HAP-1 (cell line): ENCODE measurements around the gene PTPRK.

Source experiments
- DNase-seq, 2 experiments: peaks; one replicate each; pipeline ENCODE4 v3.0.0-alpha.2; 2016 to 2020; ENCODE audit warnings: low spot score in 2 of 2
- H3K27me3 ChIP-seq: fragments of 250-450 bp; sonication (Bioruptor Pico); 2 replicates; pipeline ENCODE4 v1.5.1; 2020; ENCODE audit warnings: low read depth, mild to moderate bottlenecking, moderate library complexity
- H3K36me3 ChIP-seq: fragments of 250-450 bp; sonication (Bioruptor Pico); replicated peaks from 2 replicates; pipeline ENCODE4 v1.5.1; 2020; ENCODE audit warnings: mild to moderate bottlenecking
- H3K4me1 ChIP-seq: fragments of 250-450 bp; sonication (Bioruptor Pico); 2 replicates; pipeline ENCODE4 v1.5.1; 2020; ENCODE audit warnings: mild to moderate bottlenecking
- H3K4me3 ChIP-seq: fragments of 250-450 bp; sonication (Bioruptor Pico); 2 replicates; pipeline ENCODE4 v1.5.1; 2020; ENCODE audit warnings: mild to moderate bottlenecking, moderate library complexity
- H3K9me3 ChIP-seq: fragments of 250-450 bp; sonication (Bioruptor Pico); 2 replicates; pipeline ENCODE4 v1.5.1; 2020; ENCODE audit warnings: mild to moderate bottlenecking, moderate library complexity
- in situ Hi-C: fragments of 300-500 bp; cut with MboI; formaldehyde crosslinking; loops from 3 replicates; pipeline ENCODE4 v1.14.3; 2020; ENCODE audit warnings: low sequenced_read_pairs, inconsistent platforms, mixed read lengths

PTPRK gene

DNA sequence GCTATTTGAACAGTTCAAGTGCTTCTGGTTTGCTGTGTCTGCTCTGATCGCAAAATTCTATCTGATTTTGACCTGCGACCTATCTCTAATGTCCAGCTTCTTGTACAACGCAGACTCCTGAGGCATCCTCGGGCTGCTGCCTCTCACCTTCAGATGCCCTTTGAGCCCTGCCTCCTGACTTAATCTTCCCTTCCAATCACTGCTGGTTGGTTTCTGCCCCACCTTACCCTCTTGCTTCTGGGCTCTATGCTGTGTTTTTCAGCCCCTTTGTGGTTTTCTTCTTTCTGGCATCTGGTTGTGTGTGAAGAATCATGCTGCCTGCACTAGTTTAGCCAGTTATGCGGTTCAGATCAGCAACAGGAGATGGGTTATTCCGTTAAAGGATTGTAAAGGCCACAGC, 488.4 kb downstream of the PTPRK start:
- H3K4me1 ChIP-seq: no peaks in the 10 kb centered on the region; the same call in 1 of the 2 replicates
- H3K4me3 ChIP-seq: no peak overlapping the region
- no peaks in the 10 kb centered on the region for H3K9me3 ChIP-seq
- H3K27me3 ChIP-seq: no peaks in the 10 kb centered on the region
- in situ Hi-C loops: no loop called here
- no peak for DNase-seq
- no peaks in the 10 kb centered on the region for H3K36me3 ChIP-seq

DNA sequence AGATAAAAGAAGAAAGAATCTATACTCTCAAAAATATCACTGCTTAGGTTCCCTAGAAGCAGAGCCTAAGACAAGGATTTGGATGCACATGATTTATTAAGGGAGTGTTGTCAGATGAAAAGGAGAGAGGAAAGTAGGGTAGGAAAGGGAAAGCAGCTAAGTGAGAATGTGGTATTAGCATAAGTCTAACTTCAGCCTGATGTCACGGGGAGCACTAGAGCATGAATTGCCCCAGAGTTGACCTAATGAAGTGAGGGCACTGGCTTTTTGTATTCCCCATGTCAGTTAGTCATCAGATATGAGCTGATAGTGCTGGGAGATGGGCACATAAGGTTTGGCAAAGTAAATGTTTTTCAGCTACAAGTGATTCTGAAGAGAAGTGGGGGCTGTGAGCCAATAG, 490.6 kb downstream of the PTPRK start:
- in situ Hi-C loops: no loop called here
- H3K4me1 ChIP-seq: peaks cover 4% of the 10 kb centered on the region
- H3K4me3 ChIP-seq: no peak overlapping the region
- no peak for DNase-seq
- H3K36me3 ChIP-seq: no peaks in the 10 kb centered on the region
- H3K27me3 ChIP-seq: no peaks in the 10 kb centered on the region
- no peaks in the 10 kb centered on the region for H3K9me3 ChIP-seq

DNA sequence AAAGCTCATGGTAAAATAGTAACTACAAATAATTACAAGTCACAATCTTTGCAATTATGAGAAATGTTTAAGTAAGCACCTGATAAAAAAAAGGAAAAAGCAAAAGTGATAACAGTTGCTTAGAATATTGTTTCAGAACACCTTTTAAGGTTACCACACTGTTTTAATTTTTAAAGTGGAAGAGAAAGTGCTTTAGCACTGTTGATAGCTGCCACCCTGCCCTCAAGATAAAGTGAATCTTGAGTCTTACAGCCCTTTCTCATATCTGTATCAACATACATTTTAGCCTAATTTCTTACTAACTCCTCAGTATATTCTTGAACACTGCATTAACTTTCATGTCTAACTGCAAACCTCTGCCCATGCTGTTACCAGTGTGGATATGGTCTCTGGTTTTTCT, 492.2 kb downstream of the PTPRK start:
- H3K4me1 ChIP-seq: peaks cover 5% of the 10 kb centered on the region
- H3K36me3 ChIP-seq: no peaks in the 10 kb centered on the region
- no peaks in the 10 kb centered on the region for H3K9me3 ChIP-seq
- in situ Hi-C loops: no loop called here
- H3K4me3 ChIP-seq: no peak overlapping the region
- no peaks in the 10 kb centered on the region for H3K27me3 ChIP-seq
- DNase-seq: no peak

DNA sequence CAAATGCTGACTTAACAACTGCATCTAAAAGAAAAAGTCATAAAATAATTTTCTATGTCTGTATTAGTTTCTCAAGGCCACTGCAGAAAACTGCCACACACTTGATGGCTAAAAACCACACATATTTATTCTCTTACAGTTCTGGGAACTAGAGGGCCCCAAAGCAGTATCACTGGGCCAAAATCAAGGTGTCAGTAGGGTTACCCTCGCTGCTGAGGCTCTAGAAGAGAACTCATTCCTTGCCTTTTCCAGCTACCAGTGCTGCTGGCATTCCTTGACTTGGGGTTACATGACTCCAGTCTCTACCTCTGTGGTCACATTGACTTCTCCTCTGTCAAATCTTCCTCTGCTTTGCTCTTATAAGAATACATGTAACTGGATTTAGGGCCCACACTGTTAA, 494.9 kb downstream of the PTPRK start:
- Histone ChIP-seq H3K9me3 (no peaks in the 10 kb centered on the region), H3K4me1 (peaks cover 5% of the 10 kb centered on the region), H3K4me3 (no peak overlapping the region), H3K36me3 (no peaks in the 10 kb centered on the region), H3K27me3 (no peaks in the 10 kb centered on the region)
- in situ Hi-C loops: no loop called here
- DNase-seq: no peak

DNA sequence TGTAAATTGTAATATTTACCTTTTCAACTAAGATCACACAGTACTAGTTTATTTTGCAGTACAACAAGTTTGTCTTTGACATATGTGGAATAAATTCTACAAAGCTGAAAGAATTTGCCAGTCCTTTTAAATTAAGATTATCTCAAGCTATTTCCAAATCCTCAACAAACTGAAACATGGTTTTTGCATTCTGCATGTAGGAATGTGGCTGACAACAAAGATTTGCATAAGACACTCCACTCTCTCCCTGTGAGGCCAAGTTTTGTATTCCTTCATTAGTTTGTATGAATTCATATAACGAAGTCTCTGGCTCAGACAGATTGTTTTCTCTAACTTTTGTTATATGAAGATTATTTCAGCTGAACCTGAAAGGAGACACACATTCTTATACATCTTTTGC, 495.4 kb downstream of the PTPRK start:
- H3K27me3 ChIP-seq: no peaks in the 10 kb centered on the region
- peaks cover 5% of the 10 kb centered on the region for H3K4me1 ChIP-seq
- H3K9me3 ChIP-seq: no peaks in the 10 kb centered on the region
- in situ Hi-C loops: no loop called here
- no peak overlapping the region for H3K4me3 ChIP-seq
- no peaks in the 10 kb centered on the region for H3K36me3 ChIP-seq
- no peak for DNase-seq

DNA sequence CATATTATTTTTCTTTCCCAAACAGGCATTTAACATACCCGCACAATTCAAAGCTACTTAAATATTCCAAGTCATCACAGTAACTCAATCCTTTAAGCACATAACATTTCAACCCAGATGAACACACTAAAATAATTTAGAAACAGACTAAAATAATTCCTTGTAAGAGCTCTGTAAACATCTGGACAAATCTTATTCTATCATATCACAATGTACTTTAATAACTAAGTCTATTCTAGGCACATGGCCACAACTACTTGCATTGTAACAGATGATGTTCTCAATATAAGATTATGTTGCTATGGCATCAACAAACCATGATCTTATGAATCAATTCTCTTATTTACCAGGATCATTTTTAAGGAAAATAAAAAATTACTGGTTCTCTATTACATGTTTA, 496.4 kb downstream of the PTPRK start:
- H3K9me3 ChIP-seq: no peaks in the 10 kb centered on the region
- peaks cover 11% of the 10 kb centered on the region for H3K4me1 ChIP-seq
- DNase-seq: no peak
- H3K36me3 ChIP-seq: no peaks in the 10 kb centered on the region
- no peaks in the 10 kb centered on the region for H3K27me3 ChIP-seq
- in situ Hi-C loops: no loop called here
- no peak overlapping the region for H3K4me3 ChIP-seq

DNA sequence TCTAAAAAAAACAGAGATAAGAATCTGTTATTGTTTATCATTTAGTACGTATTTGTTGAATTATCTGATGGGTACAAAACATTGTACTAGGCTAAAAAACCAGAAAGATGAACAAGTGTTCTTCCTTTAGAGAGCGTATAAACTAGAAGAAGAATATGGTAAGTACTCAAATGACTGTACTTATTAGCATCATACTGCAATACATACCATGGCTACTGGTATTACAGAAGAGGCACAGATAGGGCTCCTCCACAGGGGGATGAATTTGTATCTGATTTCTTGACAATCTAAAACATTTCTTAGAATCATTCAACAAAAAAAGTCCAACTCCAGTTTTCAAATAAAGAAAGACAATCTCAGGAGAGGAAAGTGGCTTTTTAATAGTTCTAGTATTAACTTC, 501.6 kb downstream of the PTPRK start:
- in situ Hi-C loops: no loop called here
- DNase-seq: no peak

DNA sequence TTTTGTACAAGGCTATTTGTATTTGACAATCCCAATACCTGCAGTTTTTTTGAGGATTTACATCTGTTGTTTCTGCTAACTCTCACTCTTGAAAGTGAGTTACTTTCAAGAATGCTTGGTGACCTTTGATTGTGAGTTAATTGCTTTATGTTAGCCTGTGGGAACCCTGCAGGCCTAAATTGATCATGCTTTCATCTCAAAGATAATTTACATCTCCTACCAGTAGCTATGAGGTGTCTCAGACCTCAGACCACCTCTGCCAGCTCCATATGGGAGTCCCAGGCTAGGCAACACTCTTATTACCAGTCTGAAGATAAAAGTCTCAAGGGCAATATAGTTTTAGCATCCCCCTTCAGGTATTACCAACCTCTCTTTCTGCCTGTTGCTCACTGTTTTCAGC, 503.1 kb downstream of the PTPRK start:
- Histone ChIP-seq H3K9me3 (no peaks in the 10 kb centered on the region), H3K4me1 (peaks cover 9% of the 10 kb centered on the region), H3K4me3 (no peak overlapping the region), H3K27me3 (no peaks in the 10 kb centered on the region), H3K36me3 (no peaks in the 10 kb centered on the region)
- in situ Hi-C loops: no loop called here
- DNase-seq: no peak

More for the DNA sequence above, 501.6 kb downstream of the PTPRK start:
- H3K9me3 ChIP-seq: no peaks in the 10 kb centered on the region
- H3K27me3 ChIP-seq: no peaks in the 10 kb centered on the region
- H3K36me3 ChIP-seq: no peaks in the 10 kb centered on the region
- H3K4me1 ChIP-seq: peaks cover 9% of the 10 kb centered on the region
- H3K4me3 ChIP-seq: no peak overlapping the region

DNA sequence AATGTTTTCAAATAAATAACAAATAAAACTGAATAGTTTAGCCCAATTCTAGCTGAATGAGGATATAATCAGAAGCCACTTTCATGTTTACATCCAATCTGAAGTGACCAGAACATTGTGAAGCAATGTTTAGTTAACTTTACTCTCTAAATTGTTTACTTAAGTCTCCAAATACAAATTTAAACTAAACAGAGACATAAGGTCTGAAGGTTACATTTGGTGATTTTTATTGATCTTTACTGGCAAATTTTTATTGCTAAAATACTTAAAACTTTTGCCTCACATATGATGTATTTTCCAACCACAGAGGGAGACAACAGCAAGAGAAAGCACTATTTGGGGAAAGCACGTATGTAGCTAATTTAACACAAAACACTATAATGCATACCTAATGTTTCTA, 512.7 kb downstream of the PTPRK start:
- Histone ChIP-seq H3K4me1 (no peaks in the 10 kb centered on the region), H3K9me3 (no peaks in the 10 kb centered on the region), H3K36me3 (no peaks in the 10 kb centered on the region), H3K4me3 (no peak overlapping the region), H3K27me3 (no peaks in the 10 kb centered on the region)
- DNase-seq: no peak
- in situ Hi-C loops: no loop called here

DNA sequence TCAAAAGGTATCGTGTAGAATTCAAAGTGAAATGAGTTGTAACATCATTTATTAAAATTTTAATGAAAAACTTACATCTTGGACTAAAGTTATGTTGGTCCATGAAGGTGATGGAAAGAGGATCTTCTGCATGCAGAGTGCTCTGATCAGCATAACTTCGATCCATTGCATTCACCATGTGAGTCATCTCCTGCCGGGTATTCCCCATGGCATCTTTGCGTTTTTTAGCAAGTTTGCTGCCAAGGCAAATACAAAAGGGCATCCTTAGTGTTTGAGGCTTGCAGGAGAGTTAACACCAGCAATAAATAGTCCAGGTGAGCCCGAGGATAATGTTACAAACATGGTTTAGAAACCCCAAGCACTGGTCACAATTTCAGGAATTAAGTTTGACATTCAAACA, 515.4 kb downstream of the PTPRK start:
- Histone ChIP-seq H3K4me1 (no peaks in the 10 kb centered on the region), H3K9me3 (no peaks in the 10 kb centered on the region), H3K36me3 (no peaks in the 10 kb centered on the region), H3K27me3 (no peaks in the 10 kb centered on the region), H3K4me3 (no peak overlapping the region)
- in situ Hi-C loops: no loop called here
- no peak for DNase-seq

DNA sequence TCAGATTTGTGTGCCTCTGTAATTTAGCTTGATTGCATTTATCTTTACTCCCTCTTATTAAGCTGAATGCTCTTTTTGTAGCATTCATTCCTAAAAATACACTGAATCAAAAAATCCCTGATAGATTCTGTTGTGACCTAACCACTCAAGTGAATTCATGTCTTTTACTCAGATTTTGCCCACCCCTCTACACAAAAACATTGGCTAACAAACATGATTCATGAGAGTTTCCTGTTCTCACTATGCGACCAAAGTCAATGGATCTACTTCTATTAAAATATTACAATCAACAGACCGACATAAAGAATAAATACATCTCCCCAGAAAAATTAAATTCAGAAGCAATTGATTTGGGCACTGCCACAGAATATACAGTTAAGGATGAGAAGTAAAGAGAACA, 520.0 kb downstream of the PTPRK start:
- Histone ChIP-seq H3K4me1 (no peaks in the 10 kb centered on the region), H3K9me3 (no peaks in the 10 kb centered on the region), H3K4me3 (no peak overlapping the region), H3K36me3 (no peaks in the 10 kb centered on the region), H3K27me3 (no peaks in the 10 kb centered on the region)
- no peak for DNase-seq
- in situ Hi-C loops: no loop called here

DNA sequence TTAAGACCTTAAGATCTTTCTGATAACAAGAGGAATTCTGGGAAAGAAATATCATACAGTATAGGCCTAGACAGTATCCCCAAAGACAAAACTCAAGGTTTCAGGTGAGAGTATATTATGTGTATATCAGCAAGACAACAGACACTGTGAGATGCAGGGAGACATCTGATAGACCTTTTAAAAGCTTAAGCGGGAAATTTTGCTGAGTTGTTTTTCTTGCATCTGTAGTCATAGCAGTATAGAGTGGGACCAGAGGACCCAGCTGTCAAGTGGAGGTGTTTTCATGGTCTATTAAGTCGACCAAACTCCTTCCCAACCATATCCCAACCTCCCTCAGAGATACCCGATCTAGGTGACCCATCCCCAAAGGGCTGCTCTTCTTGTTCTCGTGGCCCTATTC, 521.4 kb downstream of the PTPRK start:
- H3K9me3 ChIP-seq: no peaks in the 10 kb centered on the region
- no peaks in the 10 kb centered on the region for H3K4me1 ChIP-seq
- in situ Hi-C loops: no loop called here
- DNase-seq: no peak
- H3K27me3 ChIP-seq: no peaks in the 10 kb centered on the region
- no peak overlapping the region for H3K4me3 ChIP-seq
- H3K36me3 ChIP-seq: no peaks in the 10 kb centered on the region

DNA sequence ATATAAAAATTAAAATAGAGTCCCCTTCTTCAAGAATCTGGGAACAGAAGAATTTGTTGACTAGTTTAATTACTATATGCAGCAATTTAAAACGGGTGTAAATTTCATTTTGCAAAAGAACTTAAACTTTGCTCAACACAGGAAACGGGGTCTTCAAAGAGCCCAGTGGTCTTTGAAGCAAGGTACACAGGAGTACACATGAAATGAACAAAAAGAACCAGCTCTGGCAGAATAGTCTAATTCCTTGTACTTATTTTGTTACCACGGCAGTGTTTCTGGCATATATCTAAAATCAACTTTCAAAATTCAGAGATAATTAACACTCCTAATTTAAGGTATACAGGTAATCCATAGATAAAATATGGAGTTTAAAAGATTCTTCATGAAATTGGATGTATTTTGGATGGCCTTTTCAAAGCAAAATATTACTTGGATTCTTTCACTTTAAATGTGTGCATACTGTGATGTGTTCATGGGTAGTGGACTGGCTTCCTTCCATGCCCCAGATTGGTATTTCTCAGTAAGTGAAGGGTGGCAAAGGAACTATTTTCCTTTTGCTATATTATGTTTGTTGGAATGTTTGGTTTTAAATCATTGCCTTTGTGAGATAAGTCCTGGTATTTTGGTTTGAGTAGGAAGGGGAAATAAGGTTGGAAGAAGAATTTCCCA, 522.8 kb downstream of the PTPRK start:
- Histone ChIP-seq H3K9me3 (no peaks in the 10 kb centered on the region), H3K4me1 (no peaks in the 10 kb centered on the region), H3K36me3 (no peaks in the 10 kb centered on the region), H3K4me3 (no peak overlapping the region), H3K27me3 (no peaks in the 10 kb centered on the region)
- in situ Hi-C loops: no loop called here
- no peak for DNase-seq

DNA sequence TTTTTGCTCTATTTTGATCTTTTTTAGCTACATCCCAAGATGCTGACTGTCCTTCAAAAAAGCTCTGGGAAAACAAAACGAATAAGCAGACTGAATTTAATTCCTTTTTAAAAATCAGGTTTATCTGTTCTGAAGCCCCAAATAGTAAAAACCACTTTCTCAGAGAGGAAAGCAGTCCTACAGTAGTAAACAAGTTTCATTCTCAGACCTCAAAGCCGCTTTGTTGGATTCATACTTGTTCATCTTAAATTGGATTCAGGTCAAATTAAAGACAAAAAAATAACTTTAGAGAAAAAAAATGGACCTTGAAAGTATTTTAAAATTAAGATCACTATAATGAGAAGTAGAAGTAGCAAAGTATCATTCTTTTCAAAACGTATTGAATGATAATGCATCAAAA, 523.5 kb downstream of the PTPRK start:
- no peaks in the 10 kb centered on the region for H3K9me3 ChIP-seq
- no peak for DNase-seq
- no peaks in the 10 kb centered on the region for H3K4me1 ChIP-seq
- H3K27me3 ChIP-seq: no peaks in the 10 kb centered on the region
- no peaks in the 10 kb centered on the region for H3K36me3 ChIP-seq
- in situ Hi-C loops: no loop called here
- H3K4me3 ChIP-seq: no peak overlapping the region

DNA sequence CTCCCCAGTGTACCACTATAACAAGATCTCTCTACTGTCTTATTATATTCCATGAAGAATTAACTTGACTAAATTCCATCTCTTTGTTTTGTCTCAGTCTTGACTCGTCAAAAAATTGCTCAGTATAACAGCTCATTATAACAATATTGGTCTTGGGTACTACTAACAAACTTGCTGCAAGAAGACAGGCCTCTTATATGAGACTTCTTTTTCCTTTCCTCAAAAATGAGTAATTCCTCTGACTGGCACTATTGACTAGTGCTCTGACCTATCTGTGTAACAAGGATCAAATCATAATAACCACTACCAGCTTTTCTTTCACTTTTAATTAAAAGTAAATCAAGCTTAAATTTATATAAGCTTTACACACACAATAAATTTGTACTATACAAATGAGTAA, 528.3 kb downstream of the PTPRK start:
- in situ Hi-C loops: no loop called here
- H3K4me1 ChIP-seq: no peaks in the 10 kb centered on the region

More for the DNA sequence above, 528.3 kb downstream of the PTPRK start:
- Histone ChIP-seq H3K9me3 (no peaks in the 10 kb centered on the region), H3K27me3 (no peaks in the 10 kb centered on the region), H3K4me3 (no peak overlapping the region), H3K36me3 (no peaks in the 10 kb centered on the region)
- DNase-seq: no peak
